Right cardiac atrium (tissue), 5 donors: ENCODE data around the gene LRRFIP1. TPM values are rescaled to one million over a fixed set of nuclear protein-coding genes. Genes with fewer than 3 reads are reported as not detected.

ENCODE experiments used
- ATAC-seq, 2 donors: fragments of 200-7000 bp; cut with Tn5 transposase; one replicate each; pipeline versions ENCODE4 v1.8.0 to v1.9.1; 2020; ENCODE audit warnings: moderate library complexity in 2 of 2, mild to moderate bottlenecking in 1 of 2
- DNase-seq, 3 donors: peaks; one replicate each; pipeline ENCODE4 v3.0.0-alpha.2; 2020
- H3K27ac ChIP-seq: one replicate; pipeline ENCODE4 v1.5.1; 2013; ENCODE audit warnings: mild to moderate bottlenecking, low read length, control low read depth, moderate library complexity
- H3K27me3 ChIP-seq: one replicate; pipeline ENCODE4 v1.6.1; 2013; ENCODE audit not compliant: control insufficient read depth, insufficient read depth
- H3K4me1 ChIP-seq: one replicate; pipeline ENCODE4 v1.6.1; 2013; ENCODE audit warnings: low read length; ENCODE audit not compliant: control insufficient read depth, insufficient read depth
- H3K4me3 ChIP-seq: one replicate; pipeline ENCODE4 v1.5.1; 2013; ENCODE audit warnings: low read length, control low read depth
- H3K9me3 ChIP-seq: one replicate; pipeline ENCODE4 v1.6.1; 2013; ENCODE audit warnings: low read length; ENCODE audit not compliant: control insufficient read depth
- WGBS: extraction: QIAGEN DNeasy Blood & Tissue Kit; methylation state at CpG from one replicate; pipeline ENCODE4 v1.1.7; 2013; 5-methylcytosine and 5-hydroxymethylcytosine counted together
- intact Hi-C, 4 donors: fragments of 100-400 bp; cut with DNase I; formaldehyde crosslinking; loops; one replicate each; pipeline versions ENCODE4 v1.11.0 to v1.14.0; 2022 to 2023
- polyA plus RNA-seq: library from polyadenylated mRNA; stranded (reverse); fragments of 200-250 nt; gene quantifications from one replicate; pipeline ENCODE4 v1.2.3, GENCODE V29; 2013
- total RNA-seq, 4 donors: library from RNA; stranded (reverse); fragmentation: NEBNext Ultra II Directional; extraction: Animal tissue kit (Norgen Biotek cat#: 25700); gene quantifications; one replicate each; pipeline ENCODE4 v1.2.1, GENCODE V29; 2021
- donor health status: healthy with polysubstance abuse.
- donor health status: DM: no; HTN: yes; CAD: no.
- donor health status: DM: no; HTN: no; CAD: no.
- donor health status: DM: no; HTN: yes; CAD: no; lungs with severe emphysema.
- donor health status: DM: yes; HTN: yes; CAD: no.

The LRRFIP1 gene
- total and polyA plus RNA-seq, 5 donors: 61.9 to 106 (median 87.8) TPM

DNA sequence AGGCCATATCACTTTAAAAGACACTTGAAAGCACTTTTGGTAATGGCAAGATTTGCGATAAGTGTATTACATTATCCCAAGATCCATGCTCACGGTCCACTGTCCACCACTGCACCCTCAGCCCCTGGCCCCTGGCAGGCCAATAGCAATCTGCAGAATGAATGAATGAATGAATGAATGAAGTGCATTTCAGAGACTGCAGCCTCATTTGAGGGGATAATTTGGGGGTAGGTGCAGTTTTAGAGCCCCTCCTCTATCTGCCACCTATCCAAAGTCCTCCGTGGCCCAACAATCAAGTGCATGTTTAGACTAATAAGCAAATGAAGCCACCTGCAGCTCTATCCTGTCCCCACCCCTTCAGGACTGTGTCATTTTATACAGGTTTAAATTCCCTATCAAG, 169.9 kb downstream of the LRRFIP1 start:
- intact Hi-C loops: no loop called here
- Histone ChIP-seq H3K27ac (no peak overlapping the region), H3K4me3 (no peak overlapping the region), H3K27me3 (no peaks in the 10 kb centered on the region), H3K9me3 (no peaks in the 10 kb centered on the region), H3K4me1 (no peaks in the 10 kb centered on the region)
- DNase-seq (no peak), ATAC-seq (no peak)
- WGBS: 94% methylated on average over 3 of the region's 3 CpGs

DNA sequence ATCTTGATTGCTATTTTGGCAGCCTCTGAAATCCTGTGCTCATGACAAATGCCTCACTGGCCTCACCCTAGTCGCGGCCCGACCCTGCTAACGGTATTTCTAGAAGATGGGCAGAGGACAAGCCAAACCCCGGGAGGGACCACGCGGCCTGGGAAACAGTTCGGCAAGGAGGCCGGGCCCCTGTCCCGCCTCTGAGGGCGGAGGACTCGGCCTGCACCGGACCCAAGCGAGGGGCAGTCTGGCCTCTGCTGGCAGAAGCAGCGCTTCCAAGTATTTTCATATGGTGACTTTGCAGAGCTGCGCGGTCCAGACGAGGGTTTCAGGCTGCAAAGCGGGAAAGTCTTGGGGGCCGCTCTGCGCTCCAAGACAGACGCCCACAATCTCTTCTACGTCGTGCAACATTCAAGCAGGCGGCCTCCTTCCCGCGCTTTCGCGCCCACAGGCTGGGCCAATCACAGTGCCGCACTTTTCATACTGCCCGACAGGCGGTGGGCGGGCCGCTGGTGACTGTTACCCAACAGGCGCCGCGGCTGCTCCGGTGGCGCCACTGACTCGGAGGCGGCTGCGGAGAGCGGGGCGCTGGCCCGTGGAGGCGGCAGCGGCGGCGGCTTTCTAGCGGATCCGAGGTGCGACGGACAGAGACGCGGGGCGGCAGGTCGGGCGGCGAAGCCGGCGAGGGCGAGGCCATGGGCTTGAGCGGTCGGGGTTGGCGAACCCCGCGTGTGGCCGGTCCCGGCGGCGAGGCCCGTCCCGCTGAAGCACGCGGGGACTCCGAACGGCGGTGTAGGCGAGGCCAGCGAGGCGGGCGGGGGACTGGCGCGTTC, 171.1 kb downstream of the LRRFIP1 start, which contains the start of gene RBM44:
TSS of gene RBM44 (plus strand) at position 544 of the 824 bp plus-strand sequence. CDS start 14,831 bp downstream, outside the sequence.
- Histone ChIP-seq H3K27ac (no peak within 1 kb of the TSS), H3K4me3 (no peak within 1 kb of the TSS), H3K27me3 (no peaks in the 10 kb centered on the region), H3K9me3 (no peaks in the 10 kb centered on the region), H3K4me1 (no peaks in the 10 kb centered on the region)
- ATAC-seq: peak; percentile 12 to 38
- peak in 1 of 3 donors; percentile 48 for DNase-seq
- intact Hi-C loops: no loop called here
- 77% methylated on average over 84 of the region's 84 CpGs for WGBS

DNA sequence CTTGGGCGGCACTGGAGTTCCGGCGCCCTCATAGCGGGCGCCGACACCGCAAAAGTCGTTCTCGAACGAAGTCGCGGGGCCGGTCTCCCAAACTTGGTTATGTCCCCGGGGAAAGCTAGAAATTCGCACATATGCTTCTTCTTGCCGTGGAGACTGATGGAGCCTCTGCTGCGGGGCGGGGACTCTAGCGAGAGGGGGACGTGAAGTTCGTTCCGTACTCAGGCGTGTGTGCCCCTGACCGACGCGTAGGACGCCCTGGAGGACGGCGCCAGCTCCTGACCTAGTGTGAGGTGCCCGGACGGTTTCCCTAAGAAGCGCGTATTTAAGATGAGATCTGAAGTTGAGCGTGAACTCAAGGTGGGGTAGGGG, 171.7 kb downstream of the LRRFIP1 start:
- 91% methylated on average over 34 of the region's 34 CpGs for WGBS
- Histone ChIP-seq H3K4me1 (no peaks in the 10 kb centered on the region), H3K9me3 (no peaks in the 10 kb centered on the region), H3K27me3 (no peaks in the 10 kb centered on the region), H3K4me3 (no peak overlapping the region), H3K27ac (no peak overlapping the region)
- intact Hi-C loops: no loop called here
- ATAC-seq (no peak), DNase-seq (no peak)

DNA sequence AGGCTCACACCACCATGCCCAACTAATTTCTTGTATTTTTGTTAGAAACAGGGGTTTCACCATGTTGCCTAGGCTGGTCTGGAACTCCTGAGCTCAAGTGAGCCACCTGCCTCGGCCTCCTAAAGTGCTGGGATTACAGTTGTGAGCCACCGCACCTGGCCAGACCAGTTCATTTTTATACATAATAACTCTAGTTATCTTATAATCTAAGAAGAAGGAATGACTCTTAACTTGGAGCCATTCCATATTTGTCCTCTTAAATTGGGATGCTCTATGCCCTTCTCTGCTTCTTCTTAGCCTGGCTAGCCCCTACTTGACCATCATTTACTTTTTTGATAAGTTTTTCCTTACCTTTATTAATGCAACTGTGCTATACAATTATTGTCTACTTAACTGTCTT, 174.1 kb downstream of the LRRFIP1 start:
- 95% methylated on average over 2 of the region's 2 CpGs for WGBS
- no peak overlapping the region for H3K4me3 ChIP-seq

DNA sequence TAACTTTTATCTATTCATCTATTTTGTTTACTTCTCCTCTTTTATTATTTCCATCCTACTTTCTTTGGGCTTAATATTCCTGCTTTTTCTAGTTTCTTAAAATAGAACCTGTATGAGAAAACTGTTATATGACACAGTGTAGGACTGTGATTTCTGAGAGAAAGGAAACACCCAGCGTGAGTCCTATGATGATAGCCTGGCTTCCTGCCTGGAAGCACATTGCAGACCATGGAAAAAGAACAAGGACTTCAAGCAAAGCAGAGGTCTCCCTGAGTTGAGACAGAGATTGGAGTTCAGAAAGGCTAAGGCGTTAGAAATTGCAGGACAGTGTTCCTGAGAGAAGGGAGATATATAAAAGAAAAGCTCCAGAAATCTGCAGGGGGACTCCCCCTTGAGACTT, 178.9 kb downstream of the LRRFIP1 start:
- Histone ChIP-seq H3K9me3 (no peaks in the 10 kb centered on the region), H3K4me1 (no peaks in the 10 kb centered on the region), H3K27ac (no peak overlapping the region), H3K27me3 (no peaks in the 10 kb centered on the region), H3K4me3 (no peak overlapping the region)
- DNase-seq (no peak), ATAC-seq (peak; percentile 57 to 90)
- intact Hi-C loops: no loop called here
- WGBS: 32% methylated on average over 2 of the region's 2 CpGs

More for the DNA sequence above, 174.1 kb downstream of the LRRFIP1 start:
- ATAC-seq (no peak), DNase-seq (no peak)
- no peaks in the 10 kb centered on the region for H3K27me3 ChIP-seq
- no peaks in the 10 kb centered on the region for H3K4me1 ChIP-seq
- H3K27ac ChIP-seq: no peak overlapping the region
- H3K9me3 ChIP-seq: no peaks in the 10 kb centered on the region
- intact Hi-C loops: no loop called here

DNA sequence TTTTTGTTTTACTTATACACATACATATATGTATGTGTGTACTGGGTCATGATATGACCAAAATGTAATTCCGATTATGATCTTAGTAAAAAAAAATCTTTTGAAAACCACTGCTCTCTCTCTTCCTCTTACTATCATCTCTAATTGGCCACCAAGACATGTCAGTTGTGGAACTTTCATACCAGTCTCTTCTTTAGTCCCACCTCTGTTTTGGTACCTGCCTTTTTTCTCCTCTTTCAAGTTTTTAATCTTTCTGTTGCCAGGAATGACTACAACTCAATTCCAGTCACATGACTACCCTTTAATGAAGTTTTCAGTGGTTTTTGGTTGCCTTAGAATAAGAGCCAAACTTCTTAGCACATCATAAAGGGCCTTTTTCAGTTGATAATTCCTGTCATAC, 188.2 kb downstream of the LRRFIP1 start:
- no peak overlapping the region for H3K27ac ChIP-seq
- H3K4me3 ChIP-seq: no peak overlapping the region
- no peaks in the 10 kb centered on the region for H3K27me3 ChIP-seq
- H3K9me3 ChIP-seq: no peaks in the 10 kb centered on the region
- H3K4me1 ChIP-seq: no peaks in the 10 kb centered on the region
- ATAC-seq: no peak
- 82% methylated on average over 1 of the region's 1 CpG for WGBS
- no peak for DNase-seq
- intact Hi-C loops: no loop called here

DNA sequence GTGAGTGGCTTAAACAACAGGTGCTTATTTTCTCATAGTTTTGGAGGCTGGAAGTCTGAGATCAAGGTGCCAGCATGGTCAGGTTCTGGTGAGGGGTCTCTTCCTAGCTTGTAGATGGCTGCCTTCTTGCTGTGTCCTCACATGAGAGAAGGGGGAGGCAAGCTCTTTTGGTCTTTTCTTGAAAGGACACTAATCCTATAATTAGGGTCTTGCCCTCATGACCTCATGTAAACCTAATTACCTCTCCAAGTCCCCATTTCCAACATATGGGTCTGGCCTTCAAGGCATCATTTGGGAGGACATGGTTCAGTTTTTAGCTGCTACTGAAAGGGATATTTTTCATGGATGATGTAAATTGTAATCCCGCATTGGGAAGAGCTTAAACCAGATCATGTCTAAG, 189.1 kb downstream of the LRRFIP1 start:
- DNase-seq: no peak

DNA sequence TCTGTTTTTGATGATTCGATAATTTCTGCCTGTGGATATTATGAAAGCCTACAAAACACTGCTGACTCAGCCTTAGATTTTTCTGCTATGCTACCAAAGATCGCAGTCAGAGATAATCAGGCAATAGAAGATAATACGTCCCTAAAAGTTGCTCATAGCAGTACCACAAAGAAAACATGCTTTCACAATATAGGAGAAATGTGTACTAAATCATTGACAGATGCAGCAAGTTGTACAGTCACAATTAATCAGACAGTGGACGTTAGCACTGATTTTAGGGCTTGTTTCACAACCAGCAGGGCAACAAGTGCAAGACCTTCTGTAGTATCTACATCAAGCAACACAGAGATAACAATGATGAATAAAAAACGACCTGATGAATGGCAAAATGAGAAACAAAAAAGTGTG, 190.7 kb downstream of the LRRFIP1 start:
- ATAC-seq: no peak
- H3K4me1 ChIP-seq: no peaks in the 10 kb centered on the region
- 61% methylated on average over 5 of the region's 5 CpGs for WGBS
- no peak for DNase-seq
- no peak overlapping the region for H3K27ac ChIP-seq
- intact Hi-C loops: no loop called here
- no peaks in the 10 kb centered on the region for H3K27me3 ChIP-seq
- H3K9me3 ChIP-seq: no peaks in the 10 kb centered on the region
- H3K4me3 ChIP-seq: no peak overlapping the region

More for the DNA sequence above, 189.1 kb downstream of the LRRFIP1 start:
- Histone ChIP-seq H3K4me3 (no peak overlapping the region), H3K4me1 (no peaks in the 10 kb centered on the region), H3K27me3 (no peaks in the 10 kb centered on the region), H3K9me3 (no peaks in the 10 kb centered on the region), H3K27ac (no peak overlapping the region)
- intact Hi-C loops: no loop called here
- ATAC-seq: no peak
- 98% methylated on average over 1 of the region's 1 CpG for WGBS

DNA sequence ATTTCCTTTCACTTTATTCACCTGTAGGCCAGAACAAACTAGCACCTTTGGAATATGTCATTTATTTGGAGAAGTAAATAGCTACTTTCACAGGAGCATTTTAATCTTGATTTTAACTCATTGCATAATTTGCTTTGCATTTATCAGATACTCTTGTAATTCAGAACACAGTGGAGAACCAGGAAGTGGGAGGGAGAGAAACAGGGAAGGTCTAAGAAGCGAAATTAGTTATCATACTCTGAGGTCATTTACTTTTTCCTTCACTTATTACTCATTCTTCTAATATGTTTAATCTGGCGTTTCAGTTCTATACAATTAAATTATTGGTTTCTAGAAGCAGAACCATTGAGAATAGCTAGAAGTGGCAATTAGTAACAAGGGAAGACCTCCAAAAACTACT, 191.8 kb downstream of the LRRFIP1 start:
- no peak overlapping the region for H3K4me3 ChIP-seq
- H3K4me1 ChIP-seq: no peaks in the 10 kb centered on the region
- no peak overlapping the region for H3K27ac ChIP-seq
- ATAC-seq (no peak), DNase-seq (no peak)
- H3K27me3 ChIP-seq: no peaks in the 10 kb centered on the region
- 65% methylated on average over 2 of the region's 2 CpGs for WGBS
- intact Hi-C loops: no loop called here
- no peaks in the 10 kb centered on the region for H3K9me3 ChIP-seq

DNA sequence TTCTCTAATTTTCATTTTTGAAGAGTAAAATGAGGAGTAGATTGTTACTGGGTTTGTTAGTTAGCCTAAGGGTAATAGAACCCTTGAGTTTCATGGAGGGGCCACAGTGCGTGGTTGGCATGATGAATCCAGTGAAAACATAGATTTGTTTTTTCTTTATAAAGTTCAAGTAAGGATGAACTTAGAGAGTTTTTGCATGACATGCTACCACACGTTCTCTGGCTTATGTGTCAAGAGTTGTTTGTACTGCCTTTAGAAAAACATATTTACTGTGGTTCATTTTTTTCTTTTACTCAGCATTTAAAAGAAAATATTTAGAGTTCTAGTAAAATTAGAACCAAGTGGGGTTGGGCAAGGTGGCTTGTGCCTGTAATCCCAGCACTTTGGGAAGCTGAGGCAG, 193.0 kb downstream of the LRRFIP1 start:
- no peaks in the 10 kb centered on the region for H3K9me3 ChIP-seq
- 86% methylated on average over 2 of the region's 2 CpGs for WGBS
- DNase-seq (no peak), ATAC-seq (no peak)
- no peak overlapping the region for H3K27ac ChIP-seq
- H3K4me3 ChIP-seq: no peak overlapping the region
- no peaks in the 10 kb centered on the region for H3K27me3 ChIP-seq
- intact Hi-C loops: no loop called here
- no peaks in the 10 kb centered on the region for H3K4me1 ChIP-seq

DNA sequence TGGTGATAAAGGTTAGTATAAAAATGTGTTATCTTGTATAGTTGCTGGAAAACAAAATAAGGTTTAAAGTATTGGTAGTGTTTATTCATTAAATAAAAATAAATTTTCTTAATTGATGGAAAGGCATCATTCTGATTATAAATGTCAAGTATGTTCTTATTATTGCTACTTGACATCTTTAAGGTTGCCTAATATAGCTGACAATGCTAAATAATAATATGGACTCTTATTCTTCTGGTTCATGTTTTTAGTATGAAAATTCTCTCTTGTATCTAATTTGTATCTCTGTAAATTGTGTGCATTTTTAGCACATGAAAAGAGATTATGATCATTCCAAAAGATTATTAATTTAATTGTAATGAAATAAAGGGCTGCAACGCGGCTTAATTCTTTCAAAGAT, 196.2 kb downstream of the LRRFIP1 start:
- ATAC-seq (no peak), DNase-seq (no peak)
- H3K27me3 ChIP-seq: no peaks in the 10 kb centered on the region
- 96% methylated on average over 2 of the region's 2 CpGs for WGBS
- H3K4me1 ChIP-seq: no peaks in the 10 kb centered on the region
- intact Hi-C loops: no loop called here
- no peaks in the 10 kb centered on the region for H3K9me3 ChIP-seq
- H3K27ac ChIP-seq: no peak overlapping the region
- H3K4me3 ChIP-seq: no peak overlapping the region
